Measurements from ENCODE around the gene ANKS3.

DNA sequence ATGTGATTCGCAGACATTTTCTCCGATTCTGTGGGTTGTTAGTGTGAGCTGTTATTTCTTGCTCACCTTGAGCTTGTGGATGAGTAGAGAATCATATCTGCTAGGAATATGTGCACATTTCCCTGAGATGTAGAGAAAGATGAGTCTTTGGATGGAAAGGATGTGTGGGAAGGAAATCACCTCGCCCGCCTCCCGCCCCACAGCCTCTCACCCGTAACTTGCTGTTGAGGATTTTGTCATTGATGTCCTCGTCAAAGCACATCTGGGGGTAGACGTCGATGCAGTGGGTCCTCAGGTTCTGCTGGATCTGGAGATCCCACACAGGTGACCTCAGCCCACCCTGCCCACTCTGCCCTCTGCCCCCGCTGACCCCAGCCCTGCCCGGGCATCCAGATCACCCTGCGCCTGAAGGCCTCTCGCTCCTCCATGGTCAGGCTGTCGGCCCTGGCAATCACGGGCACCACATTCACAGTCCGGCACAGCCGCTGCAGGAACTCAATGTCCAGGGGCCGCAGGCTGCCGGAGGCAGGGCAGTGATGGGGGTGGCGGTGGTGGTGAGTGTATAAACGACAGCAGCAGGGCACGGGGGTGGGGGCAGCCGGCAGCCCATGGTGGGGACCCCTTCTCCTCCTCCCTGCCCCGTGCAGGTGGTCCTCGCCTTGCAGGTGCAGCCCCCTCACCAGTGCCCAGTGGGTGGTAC lies 49.3 kb upstream of the ANKS3 start:
- TF ChIP-seq POLR2A (IDR thresholded peaks at IDR 0.05) = no peak
- TF ChIP-seq, protein P1, sequence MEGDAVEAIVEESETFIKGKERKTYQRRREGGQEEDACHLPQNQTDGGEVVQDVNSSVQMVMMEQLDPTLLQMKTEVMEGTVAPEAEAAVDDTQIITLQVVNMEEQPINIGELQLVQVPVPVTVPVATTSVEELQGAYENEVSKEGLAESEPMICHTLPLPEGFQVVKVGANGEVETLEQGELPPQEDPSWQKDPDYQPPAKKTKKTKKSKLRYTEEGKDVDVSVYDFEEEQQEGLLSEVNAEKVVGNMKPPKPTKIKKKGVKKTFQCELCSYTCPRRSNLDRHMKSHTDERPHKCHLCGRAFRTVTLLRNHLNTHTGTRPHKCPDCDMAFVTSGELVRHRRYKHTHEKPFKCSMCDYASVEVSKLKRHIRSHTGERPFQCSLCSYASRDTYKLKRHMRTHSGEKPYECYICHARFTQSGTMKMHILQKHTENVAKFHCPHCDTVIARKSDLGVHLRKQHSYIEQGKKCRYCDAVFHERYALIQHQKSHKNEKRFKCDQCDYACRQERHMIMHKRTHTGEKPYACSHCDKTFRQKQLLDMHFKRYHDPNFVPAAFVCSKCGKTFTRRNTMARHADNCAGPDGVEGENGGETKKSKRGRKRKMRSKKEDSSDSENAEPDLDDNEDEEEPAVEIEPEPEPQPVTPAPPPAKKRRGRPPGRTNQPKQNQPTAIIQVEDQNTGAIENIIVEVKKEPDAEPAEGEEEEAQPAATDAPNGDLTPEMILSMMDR (IDR thresholded peaks at IDR 0.05 in 4 of 5, conservative IDR thresholded peaks at IDR 0.05 in 1 of 5) = no peak

Data from gastrocnemius medialis (tissue), 4 donors.